Activated T-helper 1 cell treated with anti-CD3 and anti-CD28 coated beads, Interleukin-12 subunit alpha, Interleukin-12 subunit beta, Interleukin-2, Interleukin-4 antibody, amounts not matched to agents 30 ng/mL and 10 ng/mL and 1 ng/mL, durations not matched to agents 14 hours and 24 hours and 36 hours (primary cell): ENCODE measurements around the gene DCC. TPM values are rescaled to one million over a fixed set of nuclear protein-coding genes. Genes with fewer than 3 reads are reported as not detected.

ENCODE experiments used
- DNase-seq: peaks from one replicate; pipeline ENCODE4 v3.0.0; 2021; ENCODE audit warnings: low spot score
- H3K27ac Mint-ChIP-seq: one replicate; pipeline ENCODE4 v1.8.0; 2021; ENCODE audit warnings: mild to moderate bottlenecking, mixed read lengths
- H3K27me3 Mint-ChIP-seq: one replicate; pipeline ENCODE4 v1.8.0; 2022; ENCODE audit warnings: mild to moderate bottlenecking, moderate library complexity, mixed read lengths; ENCODE audit not compliant: insufficient read depth
- H3K36me3 Mint-ChIP-seq: one replicate; pipeline ENCODE4 v1.8.0; 2021; ENCODE audit warnings: low read depth, mixed read lengths
- H3K4me1 Mint-ChIP-seq: one replicate; pipeline ENCODE4 v1.8.0; 2021; ENCODE audit warnings: low read depth, mixed read lengths
- H3K4me3 Mint-ChIP-seq: one replicate; pipeline ENCODE4 v1.8.0; 2021; ENCODE audit warnings: mild to moderate bottlenecking, moderate library complexity, mixed read lengths
- H3K9me3 Mint-ChIP-seq: one replicate; pipeline ENCODE4 v1.8.0; 2021; ENCODE audit warnings: mixed read lengths
- intact Hi-C: fragments of 100-400 bp; cut with micrococcal nuclease; formaldehyde crosslinking; loops from one replicate; pipeline ENCODE4 v1.15.1; 2024
- total RNA-seq: library from RNA; stranded (reverse); gene quantifications from 2 replicates; pipeline ENCODE4 v1.2.3, GENCODE V29; 2022

DCC gene
- total RNA-seq: not detected in 2 replicates

GRCh38 chr18:52339891-52340371 lies at the start of gene DCC:
DCC (plus strand) TSS chr18:52340197; CDS start chr18:52340788, 591 bp downstream.
- H3K4me1 Mint-ChIP-seq: no peaks in the 10 kb centered on the region
- no peak for DNase-seq
- no peak within 1 kb of the TSS for H3K27ac Mint-ChIP-seq
- H3K4me3 Mint-ChIP-seq: no peak within 1 kb of the TSS
- H3K27me3 Mint-ChIP-seq: peaks cover 20% of the 10 kb centered on the region
- H3K36me3 Mint-ChIP-seq: no peaks in the 10 kb centered on the region
- peaks cover 8% of the 10 kb centered on the region for H3K9me3 Mint-ChIP-seq
- intact Hi-C loops: no loop called here

GRCh38 chr18:52310651-52311050 lies 29.3 kb upstream of the DCC start:
- Mint-ChIP-seq H3K4me1 (no peaks in the 10 kb centered on the region), H3K27me3 (no peaks in the 10 kb centered on the region), H3K9me3 (peaks cover under 1% of the 10 kb centered on the region), H3K27ac (no peak overlapping the region), H3K4me3 (no peak overlapping the region), H3K36me3 (no peaks in the 10 kb centered on the region)
- no peak for DNase-seq
- intact Hi-C loops: no loop called here

- no peaks in the 10 kb centered on the region for H3K4me1 Mint-ChIP-seq
- intact Hi-C loops: no loop called here
Measured at GRCh38 chr18:52311331-52311730, 28.7 kb upstream of the DCC start.

GRCh38 chr18:52312346-52312745 lies 27.7 kb upstream of the DCC start:
- no peak overlapping the region for H3K27ac Mint-ChIP-seq
- H3K4me3 Mint-ChIP-seq: no peak overlapping the region
- no peaks in the 10 kb centered on the region for H3K4me1 Mint-ChIP-seq
- no peaks in the 10 kb centered on the region for H3K9me3 Mint-ChIP-seq
- intact Hi-C loops: no loop called here
- H3K36me3 Mint-ChIP-seq: no peaks in the 10 kb centered on the region
- H3K27me3 Mint-ChIP-seq: no peaks in the 10 kb centered on the region
- DNase-seq: no peak

More at GRCh38 chr18:52311331-52311730, 28.7 kb upstream of the DCC start:
- Mint-ChIP-seq H3K27me3 (no peaks in the 10 kb centered on the region), H3K27ac (no peak overlapping the region), H3K9me3 (no peaks in the 10 kb centered on the region), H3K4me3 (no peak overlapping the region), H3K36me3 (no peaks in the 10 kb centered on the region)
- no peak for DNase-seq

GRCh38 chr18:52313213-52313612 lies 26.8 kb upstream of the DCC start:
- Mint-ChIP-seq H3K4me3 (no peak overlapping the region), H3K36me3 (no peaks in the 10 kb centered on the region), H3K27me3 (no peaks in the 10 kb centered on the region), H3K27ac (no peak overlapping the region), H3K4me1 (no peaks in the 10 kb centered on the region), H3K9me3 (no peaks in the 10 kb centered on the region)
- intact Hi-C loops: no loop called here
- no peak for DNase-seq

GRCh38 chr18:52319424-52319983 lies 20.5 kb upstream of the DCC start:
- intact Hi-C loops: no loop called here
- Mint-ChIP-seq H3K9me3 (no peaks in the 10 kb centered on the region), H3K27ac (no peak overlapping the region), H3K4me3 (no peak overlapping the region), H3K27me3 (no peaks in the 10 kb centered on the region), H3K36me3 (no peaks in the 10 kb centered on the region), H3K4me1 (no peaks in the 10 kb centered on the region)
- DNase-seq: no peak

GRCh38 chr18:52322307-52322706 lies 17.7 kb upstream of the DCC start:
- intact Hi-C loops: no loop called here
- Mint-ChIP-seq H3K4me3 (no peak overlapping the region), H3K36me3 (no peaks in the 10 kb centered on the region), H3K4me1 (no peaks in the 10 kb centered on the region), H3K27me3 (no peaks in the 10 kb centered on the region), H3K27ac (no peak overlapping the region), H3K9me3 (no peaks in the 10 kb centered on the region)
- DNase-seq: no peak

- Mint-ChIP-seq H3K36me3 (no peaks in the 10 kb centered on the region), H3K4me1 (no peaks in the 10 kb centered on the region), H3K9me3 (no peaks in the 10 kb centered on the region), H3K27me3 (no peaks in the 10 kb centered on the region), H3K27ac (no peak overlapping the region), H3K4me3 (no peak overlapping the region)
- no peak for DNase-seq
- intact Hi-C loops: no loop called here
Measured at GRCh38 chr18:52323802-52324201, 16.2 kb upstream of the DCC start.

- Mint-ChIP-seq H3K36me3 (no peaks in the 10 kb centered on the region), H3K4me3 (no peak overlapping the region), H3K4me1 (no peaks in the 10 kb centered on the region), H3K27ac (no peak overlapping the region), H3K27me3 (no peaks in the 10 kb centered on the region), H3K9me3 (no peaks in the 10 kb centered on the region)
- intact Hi-C loops: no loop called here
- DNase-seq: no peak
Measured at GRCh38 chr18:52325997-52326396, 14.0 kb upstream of the DCC start.

GRCh38 chr18:52333860-52334259 lies 6.1 kb upstream of the DCC start:
- H3K27me3 Mint-ChIP-seq: no peaks in the 10 kb centered on the region
- H3K36me3 Mint-ChIP-seq: no peaks in the 10 kb centered on the region
- no peak for DNase-seq
- intact Hi-C loops: no loop called here
- no peak overlapping the region for H3K4me3 Mint-ChIP-seq
- H3K4me1 Mint-ChIP-seq: no peaks in the 10 kb centered on the region
- no peak overlapping the region for H3K27ac Mint-ChIP-seq
- H3K9me3 Mint-ChIP-seq: peaks cover 8% of the 10 kb centered on the region

GRCh38 chr18:52334307-52334706 lies 5.7 kb upstream of the DCC start:
- Mint-ChIP-seq H3K36me3 (no peaks in the 10 kb centered on the region), H3K9me3 (peaks cover 8% of the 10 kb centered on the region), H3K4me3 (no peak overlapping the region), H3K4me1 (no peaks in the 10 kb centered on the region), H3K27me3 (no peaks in the 10 kb centered on the region), H3K27ac (no peak overlapping the region)
- intact Hi-C loops: no loop called here
- no peak for DNase-seq

GRCh38 chr18:52334896-52335295 lies 5.1 kb upstream of the DCC start:
- no peaks in the 10 kb centered on the region for H3K36me3 Mint-ChIP-seq
- no peaks in the 10 kb centered on the region for H3K4me1 Mint-ChIP-seq
- peaks cover 2% of the 10 kb centered on the region for H3K27me3 Mint-ChIP-seq
- peaks cover 8% of the 10 kb centered on the region for H3K9me3 Mint-ChIP-seq
- no peak overlapping the region for H3K4me3 Mint-ChIP-seq
- intact Hi-C loops: no loop called here
- no peak for DNase-seq
- no peak overlapping the region for H3K27ac Mint-ChIP-seq

GRCh38 chr18:52337276-52337675 lies 2.7 kb upstream of the DCC start:
- no peaks in the 10 kb centered on the region for H3K36me3 Mint-ChIP-seq
- no peak overlapping the region for H3K27ac Mint-ChIP-seq
- H3K9me3 Mint-ChIP-seq: peaks cover 8% of the 10 kb centered on the region
- H3K27me3 Mint-ChIP-seq: peaks cover 20% of the 10 kb centered on the region
- H3K4me1 Mint-ChIP-seq: no peaks in the 10 kb centered on the region
- intact Hi-C loops: no loop called here
- DNase-seq: no peak
- no peak overlapping the region for H3K4me3 Mint-ChIP-seq
